ENCODE data around the gene SURF4. TPM values are rescaled to one million over a fixed set of nuclear protein-coding genes. Genes with fewer than 3 reads are reported as not detected.

SURF4 gene
- total RNA-seq, 1 donor from 2014 or later: 255 TPM

Other genes starting within 250 kb of the SURF4 start
- gene GBGT1, start 212.1 kb downstream of the SURF4 start, total RNA-seq (ENCODE audit: insufficient read depth, low replicate concordance): 18.3 TPM
- not detected for gene OBP2B, start 166.8 kb downstream of the SURF4 start, total RNA-seq (ENCODE audit: insufficient read depth, low replicate concordance)
- gene ABO, start 100.9 kb downstream of the SURF4 start, total RNA-seq (ENCODE audit: insufficient read depth, low replicate concordance): 0.48 TPM
- gene SURF6, start 39.9 kb downstream of the SURF4 start, total RNA-seq (ENCODE audit: insufficient read depth, low replicate concordance): 4.8 TPM
- gene MED22, start 27.9 kb downstream of the SURF4 start, total RNA-seq (ENCODE audit: insufficient read depth, low replicate concordance): 27.7 TPM
- 1,575 TPM for gene RPL7A, start 27.8 kb downstream of the SURF4 start, total RNA-seq (ENCODE audit: insufficient read depth, low replicate concordance)
- gene SURF1, start 19.6 kb downstream of the SURF4 start, total RNA-seq (ENCODE audit: insufficient read depth, low replicate concordance): 2.2 TPM
- gene SURF2, start 19.5 kb downstream of the SURF4 start, total RNA-seq (ENCODE audit: insufficient read depth, low replicate concordance): 3.4 TPM
- gene STKLD1, start 306 bp upstream of the SURF4 start, total RNA-seq (ENCODE audit: insufficient read depth, low replicate concordance): 7.5 TPM
- gene REXO4, start 42.0 kb upstream of the SURF4 start, total RNA-seq (ENCODE audit: insufficient read depth, low replicate concordance): 7.9 TPM
- gene ADAMTS13, start 46.3 kb upstream of the SURF4 start, total RNA-seq (ENCODE audit: insufficient read depth, low replicate concordance): 2.2 TPM
- gene CACFD1, start 83.9 kb upstream of the SURF4 start, total RNA-seq (ENCODE audit: insufficient read depth, low replicate concordance): 4.8 TPM
- gene SLC2A6, start 103.0 kb upstream of the SURF4 start, total RNA-seq (ENCODE audit: insufficient read depth, low replicate concordance): 9.4 TPM
- gene MYMK, start 148.9 kb upstream of the SURF4 start, total RNA-seq (ENCODE audit: insufficient read depth, low replicate concordance): not detected
- 1.2 TPM for gene ADAMTSL2, start 158.6 kb upstream of the SURF4 start, total RNA-seq (ENCODE audit: insufficient read depth, low replicate concordance)
- 6.3 TPM for gene FAM163B, start 233.3 kb upstream of the SURF4 start, total RNA-seq (ENCODE audit: insufficient read depth, low replicate concordance)

All from umbilical cord (tissue), 1 donor.